H9 (cell line): ENCODE results near the gene FAF1. TPM values are rescaled to one million over a fixed set of nuclear protein-coding genes. Genes with fewer than 3 reads are reported as not detected.

Experiments
- DNase-seq: peaks from one replicate; pipeline ENCODE4 v3.0.0-alpha.2; 2017
- H2AFZ ChIP-seq: one replicate; pipeline ENCODE4 v1.6.1; 2013; ENCODE audit warnings: mild to moderate bottlenecking, low read length, control low read depth, moderate library complexity
- H2AK5ac ChIP-seq: 2 replicates; pipeline ENCODE4 v1.6.1; 2013; ENCODE audit warnings: low read length, control low read depth, mixed read lengths; ENCODE audit not compliant: insufficient read length
- H2BK120ac ChIP-seq: one replicate; pipeline ENCODE4 v1.6.1; 2013; ENCODE audit warnings: low read depth, mild to moderate bottlenecking, low read length, control low read depth, inconsistent platforms; ENCODE audit not compliant: poor library complexity, severe bottlenecking
- H2BK12ac ChIP-seq: 2 replicates; pipeline ENCODE4 v1.6.1; 2013; ENCODE audit warnings: low read length, control low read depth, mixed read lengths, low read depth; ENCODE audit not compliant: insufficient read length
- H2BK15ac ChIP-seq: 2 replicates; pipeline ENCODE4 v1.6.1; 2013; ENCODE audit warnings: low read depth, low read length, control low read depth
- H2BK20ac ChIP-seq: one replicate; pipeline ENCODE4 v1.6.1; 2013; ENCODE audit warnings: low read depth, mild to moderate bottlenecking, low read length, control low read depth, inconsistent platforms; ENCODE audit not compliant: poor library complexity, severe bottlenecking
- H2BK5ac ChIP-seq: 2 replicates; pipeline ENCODE4 v1.6.1; 2013; ENCODE audit warnings: low read length, control low read depth, mixed read lengths; ENCODE audit not compliant: insufficient read length
- H3K14ac ChIP-seq: 2 replicates; pipeline ENCODE4 v1.6.1; 2013; ENCODE audit warnings: low read length, control low read depth; ENCODE audit not compliant: insufficient read depth
- H3K18ac ChIP-seq: 2 replicates; pipeline ENCODE4 v1.6.1; 2013; ENCODE audit warnings: low read depth, mild to moderate bottlenecking, mixed read lengths, low read length, control low read depth; ENCODE audit not compliant: insufficient read length
- H3K23ac ChIP-seq: 2 replicates; pipeline ENCODE4 v1.6.1; 2013; ENCODE audit warnings: low read length, control low read depth, mixed read lengths, low read depth; ENCODE audit not compliant: insufficient read length
- H3K23me2 ChIP-seq: 2 replicates; pipeline ENCODE4 v1.6.1; 2013; ENCODE audit warnings: low read depth, mild to moderate bottlenecking, mixed read lengths, low read length, control low read depth; ENCODE audit not compliant: insufficient read length, poor library complexity, severe bottlenecking
- H3K27ac ChIP-seq: 2 replicates; pipeline ENCODE4 v1.5.1; 2013; ENCODE audit warnings: low read length, control low read depth, mixed read lengths, low read depth; ENCODE audit not compliant: insufficient read length
- H3K27me3 ChIP-seq: 2 replicates; pipeline ENCODE4 v1.6.1; 2013; ENCODE audit warnings: low read length, control low read depth, inconsistent platforms; ENCODE audit not compliant: insufficient read depth
- H3K4ac ChIP-seq: 2 replicates; pipeline ENCODE4 v1.6.1; 2013; ENCODE audit warnings: low read depth, mild to moderate bottlenecking, control low read depth, inconsistent platforms, low read length, moderate library complexity
- H3K4me1 ChIP-seq: 2 replicates; pipeline ENCODE4 v1.6.1; 2013; ENCODE audit warnings: low read length, control low read depth, inconsistent platforms; ENCODE audit not compliant: insufficient read depth
- H3K4me2 ChIP-seq: 2 replicates; pipeline ENCODE4 v1.6.1; 2013; ENCODE audit warnings: low read length, control low read depth, mixed read lengths; ENCODE audit not compliant: insufficient read length, insufficient read depth
- H3K56ac ChIP-seq: 2 replicates; pipeline ENCODE4 v1.6.1; 2013; ENCODE audit warnings: low read depth, mild to moderate bottlenecking, mixed read lengths, low read length, control low read depth; ENCODE audit not compliant: insufficient read length
- H3K79me1 ChIP-seq: 2 replicates; pipeline ENCODE4 v1.6.1; 2013; ENCODE audit warnings: low read depth, mild to moderate bottlenecking, moderate library complexity, low read length, control low read depth, inconsistent platforms; ENCODE audit not compliant: insufficient read depth, poor library complexity, severe bottlenecking
- H3K79me2 ChIP-seq: 2 replicates; pipeline ENCODE4 v1.6.1; 2013; ENCODE audit warnings: low read length, control low read depth, inconsistent platforms; ENCODE audit not compliant: insufficient read depth
- H3K9ac ChIP-seq: 2 replicates; pipeline ENCODE4 v1.6.1; 2013; ENCODE audit warnings: low read length, control low read depth, mixed read lengths; ENCODE audit not compliant: insufficient read length; ENCODE audit errors: extremely low read depth
- H3K9me3 ChIP-seq: one replicate; pipeline ENCODE4 v1.6.1; 2013; ENCODE audit warnings: low read depth, low read length, inconsistent platforms; ENCODE audit not compliant: control insufficient read depth
- H3T11ph ChIP-seq: one replicate; pipeline ENCODE4 v1.6.1; 2013; ENCODE audit warnings: mild to moderate bottlenecking, low read length, control low read depth, inconsistent platforms
- H4K20me1 ChIP-seq: one replicate; pipeline ENCODE4 v1.6.1; 2013; ENCODE audit not compliant: control insufficient read depth, insufficient read length, insufficient read depth
- H4K5ac ChIP-seq: 2 replicates; pipeline ENCODE4 v1.6.1; 2013; ENCODE audit warnings: low read depth, mild to moderate bottlenecking, mixed read lengths, low read length, control low read depth; ENCODE audit not compliant: insufficient read length
- H4K8ac ChIP-seq: replicated peaks from 2 replicates; pipeline ENCODE4 v1.6.1; 2013; ENCODE audit warnings: low read length, control low read depth, mixed read lengths, low read depth; ENCODE audit not compliant: insufficient read length
- H4K91ac ChIP-seq: 2 replicates; pipeline ENCODE4 v1.6.1; 2013; ENCODE audit warnings: low read depth, mild to moderate bottlenecking, moderate library complexity, mixed read lengths, low read length, control low read depth; ENCODE audit not compliant: insufficient read length
- H3K27ac Mint-ChIP-seq, 3 experiments: 2 replicates in 2 of 3; 3 replicates in 1 of 3; pipeline ENCODE4 v1.8.0; 2020 to 2021; ENCODE audit warnings: mixed read lengths in 3 of 3, mild to moderate bottlenecking in 1 of 3, moderate library complexity in 1 of 3
- H3K27me3 Mint-ChIP-seq: 2 replicates; pipeline ENCODE4 v1.8.0; 2021; ENCODE audit warnings: low read depth, mild to moderate bottlenecking, moderate library complexity, mixed read lengths
- H3K36me3 Mint-ChIP-seq, 3 experiments: 2 replicates in 2 of 3; 3 replicates in 1 of 3; pipeline ENCODE4 v1.8.0; 2020 to 2021; ENCODE audit warnings: low read depth in 3 of 3, mixed read lengths in 3 of 3; ENCODE audit not compliant: insufficient read depth in 1 of 3
- H3K4me1 Mint-ChIP-seq, 2 experiments: 2 replicates each; pipeline ENCODE4 v1.8.0; 2020; ENCODE audit warnings: mixed read lengths in 2 of 2
- H3K4me3 Mint-ChIP-seq, 2 experiments: 2 replicates in 1 of 2; 3 replicates in 1 of 2; pipeline ENCODE4 v1.8.0; 2020 to 2021; ENCODE audit warnings: mild to moderate bottlenecking in 2 of 2, mixed read lengths in 2 of 2, moderate library complexity in 1 of 2
- H3K9me3 Mint-ChIP-seq, 2 experiments: 2 replicates in 1 of 2; 3 replicates in 1 of 2; pipeline ENCODE4 v1.8.0; 2020; ENCODE audit warnings: mild to moderate bottlenecking in 2 of 2, mixed read lengths in 2 of 2, moderate library complexity in 1 of 2
- CTCF ChIP-seq: fragments of 200-600 bp; sonication (generic); conservative IDR thresholded peaks from 3 replicates; pipeline ENCODE4 v1.8.0; 2021; ENCODE audit warnings: antibody characterized with exemption, mild to moderate bottlenecking
- whole genome bisulfite sequencing: extraction: QIAGEN DNeasy Blood & Tissue Kit; methylation state at CpG from one replicate; pipeline ENCODE4 v1.1.7; 2013; ENCODE audit warnings: missing lambda C conversion rate, low lambda C conversion rate, mixed read lengths; ENCODE audit not compliant: insufficient read length; ENCODE audit errors: extremely low coverage; 5-methylcytosine and 5-hydroxymethylcytosine counted together
- total RNA-seq: library from RNA; stranded (reverse); gene quantifications from 2 replicates; pipeline ENCODE4 v1.2.1, GENCODE V29; 2021

FAF1 gene
- total RNA-seq, 1 experiment from 2014 or later: 60.8 TPM

GRCh38 chr1:50747394-50747793, 212.7 kb downstream of the FAF1 start:
- no peak overlapping the region for H2BK15ac ChIP-seq
- no peaks in the 10 kb centered on the region for H3K27me3 ChIP-seq
- H2BK12ac ChIP-seq: no peak overlapping the region
- no peak overlapping the region for H3K18ac ChIP-seq
- H3K23me2 ChIP-seq: no peaks in the 10 kb centered on the region
- Mint-ChIP-seq H3K36me3 (peaks cover 10 to 13% (median 12%) of the 10 kb centered on the region in 3 experiments; a peak in 5 of 7 replicates), H3K4me3 (no peak overlapping the region), H3K4me1 (no peaks in the 10 kb centered on the region), H3K27ac (peak overlapping the region in 1 of 3 experiments; percentile 91; a peak in 1 of 7 replicates), H3K9me3 (peaks cover 0 to 4% of the 10 kb centered on the region in 2 experiments; a peak in 2 of 5 replicates), H3K27me3 (no peaks in the 10 kb centered on the region)
- no peaks in the 10 kb centered on the region for H4K20me1 ChIP-seq
- H4K5ac ChIP-seq: no peak overlapping the region
- H2BK120ac ChIP-seq: no peak overlapping the region
- no peak overlapping the region for H2BK5ac ChIP-seq
- H3K23ac ChIP-seq: no peak overlapping the region
- no peak overlapping the region for H3K4me2 ChIP-seq
- no peaks in the 10 kb centered on the region for H3K4me1 ChIP-seq
- no peak overlapping the region for H4K8ac ChIP-seq
- no peak overlapping the region for H4K91ac ChIP-seq
- no peak for DNase-seq
- no peak overlapping the region for H3K9ac ChIP-seq
- H3K14ac ChIP-seq: no peak overlapping the region
- no peak overlapping the region for H3T11ph ChIP-seq
- H3K4ac ChIP-seq: no peak overlapping the region
- H2BK20ac ChIP-seq: no peak overlapping the region
- no peak for TF ChIP-seq CTCF
- no CpG with 5 or more reads among the region's 1 CpG for WGBS
- no peak overlapping the region for H3K56ac ChIP-seq
- no peak overlapping the region for H3K27ac ChIP-seq
- H3K9me3 ChIP-seq: no peaks in the 10 kb centered on the region
- H2AK5ac ChIP-seq: no peak overlapping the region
- no peak overlapping the region for H2AFZ ChIP-seq
- H3K79me1 ChIP-seq: no peaks in the 10 kb centered on the region
- H3K79me2 ChIP-seq: no peaks in the 10 kb centered on the region
